A673 (cell line): Measurements from ENCODE around the gene UBALD2.
"Not testable (repeated sequence)": the region's sequence is repeated elsewhere in the genome, so short reads cannot be mapped to it uniquely, and the experiment has no call there.

Experiments
- CTCF ChIP-seq: fragments of 300-800, 200-600 bp; sonication (generic); conservative IDR thresholded peaks from 2 replicates; pipeline ENCODE4 v1.5.1; 2017; ENCODE audit warnings: low read depth, mild to moderate bottlenecking, antibody characterized with exemption, low read length, moderate library complexity, mixed read lengths
- EZH2 ChIP-seq: fragments of 200-600 bp; sonication (generic); IDR thresholded peaks from 2 replicates; pipeline ENCODE4 v1.6.1; 2017; ENCODE audit warnings: borderline replicate concordance, low read depth, mild to moderate bottlenecking, mixed read lengths, antibody characterized with exemption, low read length; ENCODE audit not compliant: poor library complexity, severe bottlenecking

- not testable (repeated sequence) for TF ChIP-seq CTCF, EZH2
These were observed 39.9 kb downstream of the UBALD2 start for GRCh38 chr17:76305135-76305454.
